Spleen (tissue), 11 donors: ENCODE results near the gene PRKCQ. TPM values are rescaled to one million over a fixed set of nuclear protein-coding genes. Genes with fewer than 3 reads are reported as not detected.

Experiments
- DNase-seq: peaks from one replicate; pipeline ENCODE4 v3.0.0-alpha.2; 2020
- H3K27ac ChIP-seq, 8 donors: fragments of 200-600 bp; sonication (generic) in 7 of 8; 1 replicate in 4 of 8; 2 replicates in 4 of 8; pipeline versions ENCODE4 v1.5.0 to v1.8.0; 2016 to 2021; ENCODE audit warnings: inconsistent platforms in 4 of 8, mild to moderate bottlenecking in 4 of 8, moderate library complexity in 1 of 8
- H3K27me3 ChIP-seq, 7 donors: fragments of 200-600 bp; sonication (generic) in 6 of 7; replicated peaks in 1 of 7; 1 replicate in 4 of 7; 2 replicates in 3 of 7; pipeline versions ENCODE4 v1.5.0 to v1.8.0; 2016 to 2021; ENCODE audit warnings: inconsistent platforms in 3 of 7, mild to moderate bottlenecking in 1 of 7
- H3K36me3 ChIP-seq, 6 donors: fragments of 200-600 bp; sonication (generic) in 5 of 6; 1 replicate in 4 of 6; 2 replicates in 2 of 6; pipeline versions ENCODE4 v1.5.0 to v1.8.0; 2016 to 2021; ENCODE audit warnings: inconsistent platforms in 2 of 6
- H3K4me1 ChIP-seq, 6 donors: fragments of 200-600 bp; sonication (generic) in 5 of 6; 1 replicate in 3 of 6; 2 replicates in 3 of 6; pipeline versions ENCODE4 v1.5.0 to v1.8.0; 2016 to 2021; ENCODE audit warnings: inconsistent platforms in 3 of 6
- H3K4me3 ChIP-seq, 8 donors: fragments of 200-600 bp; sonication (generic) in 7 of 8; 1 replicate in 4 of 8; 2 replicates in 4 of 8; pipeline versions ENCODE4 v1.5.0 to v1.8.0; 2016 to 2021; ENCODE audit warnings: inconsistent platforms in 4 of 8, mild to moderate bottlenecking in 4 of 8, moderate library complexity in 2 of 8
- H3K9me3 ChIP-seq, 8 donors: fragments of 200-600 bp; sonication (generic) in 7 of 8; 1 replicate in 4 of 8; 2 replicates in 4 of 8; pipeline versions ENCODE4 v1.5.0 to v1.8.0; 2016 to 2021; ENCODE audit warnings: inconsistent platforms in 4 of 8
- POLR2A ChIP-seq, 3 donors: fragments of 450-650 bp; IDR thresholded peaks; one replicate each; pipeline ENCODE4 v1.5.1; 2017; ENCODE audit warnings: antibody characterized with exemption in 3 of 3, mild to moderate bottlenecking in 1 of 3
- POLR2AphosphoS5 ChIP-seq, 3 donors: sonication (generic); formaldehyde crosslinking; IDR thresholded peaks; one replicate each; pipeline ENCODE4 v1.5.1; 2017; ENCODE audit warnings: antibody characterized with exemption in 3 of 3
- WGBS, 5 donors: extraction: QIAGEN DNeasy Blood & Tissue Kit in 3 of 5; methylation state at CpG; one replicate each; pipeline versions ENCODE4 v1.1.5 to v1.1.7; 2013 to 2018; 5-methylcytosine and 5-hydroxymethylcytosine counted together
- intact Hi-C: fragments of 100-400 bp; cut with DNase I; formaldehyde crosslinking; loops from one replicate; pipeline ENCODE4 v1.15.0; 2023; ENCODE audit warnings: low total_unique reads
- polyA plus RNA-seq, 3 donors: library from polyadenylated mRNA; stranded (reverse); fragments of 200-250 nt; gene quantifications; one replicate each; pipeline ENCODE4 v1.2.1, GENCODE V29; 2013
- total RNA-seq, 7 donors: library from RNA; depleted of rRNA in 3 of 7; stranded (reverse); fragments of >200 nt in 3 of 7; fragmentation: NEBNext Ultra II Directional in 4 of 7; extraction: Animal tissue kit (Norgen Biotek cat#: 25700) in 4 of 7; gene quantifications; one replicate each; pipeline versions ENCODE4 v1.1.0 to v1.2.1, GENCODE V29; 2016 to 2021
- TF ChIP-seq, protein P1 (sequence below), 11 experiments: fragments of 200-600 bp in 7 of 11; fragments of 450-650 bp in 4 of 11; sonication (generic) in 4 of 11; IDR thresholded peaks in 8 of 11; conservative IDR thresholded peaks in 3 of 11; 1 replicate in 7 of 11; 2 replicates in 4 of 11; pipeline versions ENCODE4 v1.4.0 to v1.8.0; 2016 to 2021; ENCODE audit warnings: antibody characterized with exemption in 11 of 11, inconsistent platforms in 4 of 11, mild to moderate bottlenecking in 1 of 11
- donor health status: healthy with polysubstance abuse.
- donor health status: DM: no; HTN: no; CAD: no; lungs with moderate emphysema.
- donor health status: DM: no; HTN: no; CAD: no.
- donor health status: Bipolar disorder and iron deficiency.
- donor health status: healthy.
- donor health status: DM: no; HTN: no; CAD: no.
- donor health status: DM: yes; HTN: yes; CAD: no.

The PRKCQ gene
- total and polyA plus RNA-seq, 10 donors = 2.1 to 11.8 (median 8.1) TPM

DNA sequence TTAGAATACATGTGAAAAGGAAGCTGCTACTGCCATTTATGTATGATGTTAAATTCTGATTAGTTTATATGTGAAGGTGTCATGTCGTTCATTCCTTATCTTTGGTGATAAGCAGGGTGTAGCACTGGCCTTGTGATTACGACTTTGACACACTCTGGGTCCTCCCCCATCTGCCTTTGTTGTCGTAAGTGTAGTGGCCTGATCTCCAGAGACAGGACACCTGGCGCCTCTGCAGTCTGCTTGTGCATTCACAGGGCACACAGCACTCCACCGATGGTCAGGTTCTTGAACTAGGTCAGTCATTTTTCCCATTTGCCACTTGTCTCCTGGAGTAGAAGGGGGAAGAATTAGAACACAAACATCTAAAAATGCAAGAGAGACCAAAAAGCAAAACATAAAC, 186.0 kb downstream of the PRKCQ start:
- 69 to 83% (median 77%) methylated on average over 5 of the region's 5 CpGs for WGBS, 5 donors
- Histone ChIP-seq H3K4me1 (peaks cover 0 to 24% (median 2%) of the 10 kb centered on the region in 6 donors), H3K36me3 (no peaks in the 10 kb centered on the region), H3K27ac (peak overlapping the region in 2 of 8 donors; percentile 85 to 89), H3K27me3 (no peaks in the 10 kb centered on the region), H3K4me3 (no peak overlapping the region), H3K9me3 (peaks cover 3 to 22% (median 21%) of the 10 kb centered on the region in 8 donors)
- DNase-seq = no peak
- TF ChIP-seq POLR2A (IDR thresholded peaks at IDR 0.05) (no peak), POLR2AphosphoS5 (IDR thresholded peaks at IDR 0.05) (no peak)
- TF ChIP-seq, protein P1, sequence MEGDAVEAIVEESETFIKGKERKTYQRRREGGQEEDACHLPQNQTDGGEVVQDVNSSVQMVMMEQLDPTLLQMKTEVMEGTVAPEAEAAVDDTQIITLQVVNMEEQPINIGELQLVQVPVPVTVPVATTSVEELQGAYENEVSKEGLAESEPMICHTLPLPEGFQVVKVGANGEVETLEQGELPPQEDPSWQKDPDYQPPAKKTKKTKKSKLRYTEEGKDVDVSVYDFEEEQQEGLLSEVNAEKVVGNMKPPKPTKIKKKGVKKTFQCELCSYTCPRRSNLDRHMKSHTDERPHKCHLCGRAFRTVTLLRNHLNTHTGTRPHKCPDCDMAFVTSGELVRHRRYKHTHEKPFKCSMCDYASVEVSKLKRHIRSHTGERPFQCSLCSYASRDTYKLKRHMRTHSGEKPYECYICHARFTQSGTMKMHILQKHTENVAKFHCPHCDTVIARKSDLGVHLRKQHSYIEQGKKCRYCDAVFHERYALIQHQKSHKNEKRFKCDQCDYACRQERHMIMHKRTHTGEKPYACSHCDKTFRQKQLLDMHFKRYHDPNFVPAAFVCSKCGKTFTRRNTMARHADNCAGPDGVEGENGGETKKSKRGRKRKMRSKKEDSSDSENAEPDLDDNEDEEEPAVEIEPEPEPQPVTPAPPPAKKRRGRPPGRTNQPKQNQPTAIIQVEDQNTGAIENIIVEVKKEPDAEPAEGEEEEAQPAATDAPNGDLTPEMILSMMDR (IDR thresholded peaks at IDR 0.05 in 8 of 11, conservative IDR thresholded peaks at IDR 0.05 in 3 of 11) = no peak
- intact Hi-C loops = no loop called here

DNA sequence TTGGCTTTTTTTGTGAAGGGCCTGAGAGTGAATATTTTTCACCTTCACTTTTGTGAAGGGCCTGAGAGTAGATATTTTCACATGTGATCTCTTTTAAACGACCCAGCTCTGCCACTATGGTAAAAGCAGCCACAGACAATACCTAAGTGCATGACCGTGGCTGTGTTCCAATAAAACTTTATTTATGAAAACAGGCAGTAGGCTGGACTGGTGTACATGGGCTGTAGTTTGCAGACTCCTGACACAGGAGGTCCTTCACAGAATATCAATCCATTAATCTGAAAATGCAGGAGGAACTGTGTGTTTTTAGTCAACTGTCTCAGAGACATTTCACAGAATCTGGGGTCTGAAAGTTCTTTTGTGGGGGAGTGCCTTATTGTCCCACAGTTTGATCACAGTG, 186.9 kb downstream of the PRKCQ start:
- H3K9me3 ChIP-seq = peaks cover 6 to 30% (median 29%) of the 10 kb centered on the region in 8 donors
- no peak overlapping the region for H3K4me3 ChIP-seq
- 85 to 96% (median 92%) methylated on average over 2 of the region's 2 CpGs for WGBS, 5 donors
- peaks cover 0 to 15% (median 0%) of the 10 kb centered on the region in 6 donors for H3K4me1 ChIP-seq
- no peak for DNase-seq
- H3K27me3 ChIP-seq = no peaks in the 10 kb centered on the region
- peaks cover 0 to 4% (median 0%) of the 10 kb centered on the region in 6 donors for H3K36me3 ChIP-seq
- intact Hi-C loops = no loop called here
- H3K27ac ChIP-seq = no peak overlapping the region
- TF ChIP-seq POLR2A (IDR thresholded peaks at IDR 0.05) (no peak), POLR2AphosphoS5 (IDR thresholded peaks at IDR 0.05) (no peak)
- TF ChIP-seq, protein P1 (IDR thresholded peaks at IDR 0.05 in 8 of 11, conservative IDR thresholded peaks at IDR 0.05 in 3 of 11) = no peak

DNA sequence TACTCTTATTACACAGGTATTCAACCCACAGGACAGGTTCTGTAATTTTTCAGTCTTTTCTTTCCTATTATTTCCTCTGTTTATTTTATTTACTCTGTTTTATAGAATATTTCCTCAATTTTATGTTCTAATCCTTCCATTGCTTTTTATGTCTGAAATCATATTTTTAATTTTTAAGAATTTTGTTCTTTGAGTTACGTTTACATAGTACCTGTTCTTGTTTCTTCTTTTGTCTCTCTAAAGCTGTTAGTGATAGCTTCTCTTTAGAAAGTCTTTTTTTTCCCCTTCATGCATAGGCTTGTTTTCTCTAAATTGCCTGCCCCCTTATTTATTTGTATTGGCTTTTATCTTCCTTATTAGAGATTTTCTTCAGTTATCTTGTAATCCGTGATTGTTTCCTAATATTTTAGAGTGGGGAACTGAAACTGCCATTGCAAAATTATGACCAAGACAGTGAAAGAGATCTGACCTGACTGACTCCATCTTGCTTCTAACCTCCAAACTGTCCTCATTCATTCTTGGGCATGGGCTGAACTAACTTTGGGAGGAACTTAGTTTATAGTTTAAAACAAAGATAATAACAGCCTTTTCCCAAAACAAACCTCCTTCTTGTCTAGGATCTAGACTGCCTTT, 189.7 kb downstream of the PRKCQ start:
- intact Hi-C loops = no loop called here
- TF ChIP-seq, protein P1 (IDR thresholded peaks at IDR 0.05 in 8 of 11, conservative IDR thresholded peaks at IDR 0.05 in 3 of 11) = no peak
- no peak for TF ChIP-seq POLR2A (IDR thresholded peaks at IDR 0.05)
- TF ChIP-seq POLR2AphosphoS5 (IDR thresholded peaks at IDR 0.05) = no peak
- Histone ChIP-seq H3K36me3 (peaks cover 0 to 4% (median 0%) of the 10 kb centered on the region in 6 donors), H3K9me3 (peaks cover 6 to 34% (median 30%) of the 10 kb centered on the region in 8 donors), H3K4me3 (no peak overlapping the region), H3K4me1 (peaks cover 0 to 21% (median 0%) of the 10 kb centered on the region in 6 donors), H3K27ac (peak overlapping the region in 1 of 8 donors; percentile 49), H3K27me3 (no peaks in the 10 kb centered on the region)
- WGBS, 5 donors = 71 to 90% (median 84%) methylated on average over 2 of the region's 2 CpGs
- no peak for DNase-seq

DNA sequence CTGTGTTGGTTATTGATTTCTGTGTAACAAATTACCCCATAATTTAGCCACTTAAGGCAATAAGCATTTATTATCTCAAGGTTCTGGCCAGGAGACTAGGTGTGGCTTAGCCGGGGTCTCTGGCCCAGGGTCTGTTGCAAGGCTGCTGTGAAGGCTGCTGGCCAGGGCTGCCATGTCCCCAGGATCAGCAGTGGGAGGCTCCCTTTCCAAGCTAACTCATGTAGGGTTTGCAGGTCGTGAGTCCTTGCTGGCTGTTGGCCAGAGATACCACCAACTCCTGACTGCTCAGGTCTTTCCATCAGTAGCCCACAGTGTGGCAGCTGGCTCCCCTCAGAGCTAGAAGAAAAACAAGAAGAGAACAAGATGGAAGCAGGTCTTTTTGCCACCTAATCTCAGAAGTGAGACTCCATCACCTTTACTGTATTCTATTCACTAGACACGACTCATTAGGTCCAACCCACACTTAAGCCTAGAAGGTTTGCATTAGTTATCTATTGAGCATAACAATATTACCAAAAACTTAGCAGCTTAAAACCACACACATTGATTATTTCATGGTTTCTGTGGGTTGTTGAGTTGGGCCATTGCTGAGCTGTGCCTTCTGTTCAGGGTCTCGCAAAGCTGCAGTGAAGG, 191.7 kb downstream of the PRKCQ start:
- peaks cover 0 to 4% (median 0%) of the 10 kb centered on the region in 6 donors for H3K36me3 ChIP-seq
- peaks cover 0 to 23% (median 0%) of the 10 kb centered on the region in 6 donors for H3K4me1 ChIP-seq
- WGBS, 5 donors = 58 to 75% (median 62%) methylated on average over 4 of the region's 4 CpGs
- no peak for DNase-seq
- no peak overlapping the region for H3K27ac ChIP-seq
- no peaks in the 10 kb centered on the region for H3K27me3 ChIP-seq
- intact Hi-C loops = no loop called here
- no peak for TF ChIP-seq POLR2A (IDR thresholded peaks at IDR 0.05)
- no peak for TF ChIP-seq POLR2AphosphoS5 (IDR thresholded peaks at IDR 0.05)
- TF ChIP-seq, protein P1 (IDR thresholded peaks at IDR 0.05 in 8 of 11, conservative IDR thresholded peaks at IDR 0.05 in 3 of 11) = no peak
- H3K9me3 ChIP-seq = peaks cover 6 to 34% (median 30%) of the 10 kb centered on the region in 8 donors
- no peak overlapping the region for H3K4me3 ChIP-seq
